22Rv1 (cell line): ENCODE measurements around the gene SCAMP2.

Source experiments
- CTCF ChIP-seq: fragments of 450-650 bp; IDR thresholded peaks from 2 replicates; pipeline ENCODE4 v1.5.1; 2017; ENCODE audit warnings: mild to moderate bottlenecking
- ZFX ChIP-seq: fragments of 450-650 bp; IDR thresholded peaks from 2 replicates; pipeline ENCODE4 v1.6.1; 2017; ENCODE audit warnings: antibody characterized with exemption, borderline replicate concordance

GRCh38 chr15:74821790-74822158 lies 51.4 kb downstream of the SCAMP2 start:
- TF ChIP-seq CTCF (no peak), ZFX (no peak)
